ENCODE data around the gene WWOX.

DNA sequence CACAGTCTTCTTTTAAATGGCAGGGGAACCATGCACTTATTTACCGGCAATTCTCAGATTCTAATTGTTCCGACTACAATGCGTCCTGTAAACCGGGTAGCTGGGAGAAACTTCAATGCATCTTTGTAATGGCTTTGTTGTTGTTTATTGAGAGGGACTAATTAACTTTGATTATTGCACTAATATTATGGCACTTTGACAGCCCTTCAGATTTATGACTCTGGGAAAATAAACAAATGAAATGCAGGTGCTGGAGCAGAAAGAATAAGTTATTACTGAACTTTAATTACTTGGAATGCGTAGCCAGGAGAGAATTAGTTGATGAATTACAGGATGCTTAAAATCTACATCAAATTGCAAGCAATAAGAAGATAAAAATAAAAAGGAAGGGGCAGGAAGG lies 77.0 kb downstream of the WWOX start:
- TF ChIP-seq CTCF (conservative IDR thresholded peaks at IDR 0.05; ENCODE audit: low read depth, low read length) (no peak), EZH2 (IDR thresholded peaks at IDR 0.05; ENCODE audit: borderline replicate concordance, low read depth, low read length, poor library complexity, severe bottlenecking) (no peak)

Measured in A673 (cell line).